Thyroid gland (tissue), 4 donors: ENCODE measurements around the gene MAPKAPK2.

Experiments used
- CTCF ChIP-seq, 6 experiments: fragments of 200-600 bp in 3 of 6; fragments of 450-650 bp in 3 of 6; sonication (generic) in 3 of 6; IDR thresholded peaks; one replicate each; pipeline ENCODE4 v1.5.1; 2016 to 2019; ENCODE audit warnings: antibody characterized with exemption in 6 of 6, mild to moderate bottlenecking in 2 of 6, inconsistent platforms in 1 of 6, moderate library complexity in 1 of 6
- POLR2A ChIP-seq, 2 donors: fragments of 450-650 bp; IDR thresholded peaks; one replicate each; pipeline ENCODE4 v1.6.1; 2017; ENCODE audit warnings: antibody characterized with exemption in 2 of 2, mild to moderate bottlenecking in 2 of 2, moderate library complexity in 1 of 2

GRCh38 chr1:206769304-206769731 lies 84.6 kb downstream of the MAPKAPK2 start:
- no peak for TF ChIP-seq CTCF (IDR thresholded peaks at IDR 0.05)
- TF ChIP-seq POLR2A (IDR thresholded peaks at IDR 0.05): no peak
